Measurements from ENCODE around the gene MEIG1.
"Not testable (repeated sequence)": the region's sequence is repeated elsewhere in the genome, so short reads cannot be mapped to it uniquely, and the experiment has no call there.

GRCh38 chr10:14992336-14992735, 33.1 kb downstream of the MEIG1 start:
- TF ChIP-seq POLR2A, CTCF (IDR thresholded peaks at IDR 0.05): not testable (repeated sequence)
